Activated T-cell treated with anti-CD3 and anti-CD28 coated beads, Interleukin-2, amount 50 U/mL, for 72 hours (primary cell): Measurements from ENCODE around the gene OGFR. TPM values are rescaled to one million over a fixed set of nuclear protein-coding genes. Genes with fewer than 3 reads are reported as not detected.

ENCODE experiments used
- ATAC-seq, 2 donors: fragments of 150-1000 bp; cut with Tn5 transposase; replicated peaks in 1 of 2; 2 replicates each; pipeline ENCODE4 v1.10.0; 2021; ENCODE audit warnings: moderate library complexity in 2 of 2, mild to moderate bottlenecking in 1 of 2
- DNase-seq, 2 donors: peaks; one replicate each; pipeline ENCODE4 v3.0.0; 2021 to 2022; ENCODE audit warnings: mixed read lengths in 1 of 2
- H3K27ac Mint-ChIP-seq: one replicate; pipeline ENCODE4 v1.8.0; 2022; ENCODE audit warnings: mild to moderate bottlenecking, moderate library complexity, mixed read lengths
- H3K27me3 Mint-ChIP-seq: one replicate; pipeline ENCODE4 v1.8.0; 2022; ENCODE audit warnings: low read depth, mixed read lengths
- H3K36me3 Mint-ChIP-seq, 2 donors: one replicate each; pipeline ENCODE4 v1.8.0; 2022; ENCODE audit warnings: mixed read lengths in 2 of 2, mild to moderate bottlenecking in 1 of 2; ENCODE audit not compliant: insufficient read depth in 2 of 2
- H3K4me1 Mint-ChIP-seq: one replicate; pipeline ENCODE4 v1.8.0; 2022; ENCODE audit warnings: low read depth, mixed read lengths
- H3K4me3 Mint-ChIP-seq, 2 donors: one replicate each; pipeline ENCODE4 v1.8.0; 2022; ENCODE audit warnings: mild to moderate bottlenecking in 2 of 2, mixed read lengths in 2 of 2, moderate library complexity in 2 of 2
- H3K9me3 Mint-ChIP-seq, 2 donors: one replicate each; pipeline ENCODE4 v1.8.0; 2022; ENCODE audit warnings: mixed read lengths in 2 of 2
- total RNA-seq, 2 donors: library from RNA; stranded (reverse); gene quantifications; one replicate each; pipeline ENCODE4 v1.2.3, GENCODE V29; 2022

Gene OGFR
- total RNA-seq, 2 donors from 2014 or later, result 42.9 to 44.9 TPM

- Mint-ChIP-seq H3K9me3 (no peaks in the 10 kb centered on the region), H3K4me3 (no peak overlapping the region), H3K27me3 (no peaks in the 10 kb centered on the region), H3K27ac (no peak overlapping the region), H3K36me3 (no peaks in the 10 kb centered on the region), H3K4me1 (no peaks in the 10 kb centered on the region)
- no peak for ATAC-seq
- no peak for DNase-seq
Observed at GRCh38 chr20:62765021-62765420, 39.6 kb upstream of the OGFR start.

- H3K4me1 Mint-ChIP-seq, result no peaks in the 10 kb centered on the region
- ATAC-seq (no peak), DNase-seq (no peak)
- H3K4me3 Mint-ChIP-seq, result no peak overlapping the region
- H3K27me3 Mint-ChIP-seq, result no peaks in the 10 kb centered on the region
- H3K27ac Mint-ChIP-seq, result no peak overlapping the region
- H3K36me3 Mint-ChIP-seq, result no peaks in the 10 kb centered on the region
- H3K9me3 Mint-ChIP-seq, result no peaks in the 10 kb centered on the region
Observed at GRCh38 chr20:62765432-62766070, 39.1 kb upstream of the OGFR start.

GRCh38 chr20:62766071-62766450 is 38.6 kb upstream of the OGFR start:
- Mint-ChIP-seq H3K4me3 (no peak overlapping the region), H3K27ac (no peak overlapping the region), H3K4me1 (no peaks in the 10 kb centered on the region), H3K9me3 (no peaks in the 10 kb centered on the region), H3K36me3 (no peaks in the 10 kb centered on the region), H3K27me3 (no peaks in the 10 kb centered on the region)
- DNase-seq, result no peak
- no peak for ATAC-seq

GRCh38 chr20:62766716-62767115 is 37.9 kb upstream of the OGFR start:
- H3K27ac Mint-ChIP-seq, result no peak overlapping the region
- H3K9me3 Mint-ChIP-seq, result no peaks in the 10 kb centered on the region
- ATAC-seq (no peak), DNase-seq (no peak)
- H3K36me3 Mint-ChIP-seq, result no peaks in the 10 kb centered on the region
- no peaks in the 10 kb centered on the region for H3K4me1 Mint-ChIP-seq
- no peak overlapping the region for H3K4me3 Mint-ChIP-seq
- H3K27me3 Mint-ChIP-seq, result no peaks in the 10 kb centered on the region

- no peak overlapping the region for H3K4me3 Mint-ChIP-seq
- no peaks in the 10 kb centered on the region for H3K36me3 Mint-ChIP-seq
- no peak overlapping the region for H3K27ac Mint-ChIP-seq
- H3K27me3 Mint-ChIP-seq, result no peaks in the 10 kb centered on the region
- H3K9me3 Mint-ChIP-seq, result no peaks in the 10 kb centered on the region
- DNase-seq (no peak), ATAC-seq (no peak)
- peaks cover 5% of the 10 kb centered on the region for H3K4me1 Mint-ChIP-seq
Observed at GRCh38 chr20:62768234-62768546, 36.4 kb upstream of the OGFR start.

- Mint-ChIP-seq H3K4me3 (no peak overlapping the region), H3K9me3 (no peaks in the 10 kb centered on the region), H3K27me3 (no peaks in the 10 kb centered on the region), H3K36me3 (no peaks in the 10 kb centered on the region), H3K4me1 (peaks cover 8% of the 10 kb centered on the region), H3K27ac (no peak overlapping the region)
- no peak for ATAC-seq
- DNase-seq, result no peak
Observed at GRCh38 chr20:62768551-62769287, 35.9 kb upstream of the OGFR start.

- H3K27ac Mint-ChIP-seq, result no peak overlapping the region
- ATAC-seq (no peak), DNase-seq (no peak)
- H3K9me3 Mint-ChIP-seq, result no peaks in the 10 kb centered on the region
- H3K27me3 Mint-ChIP-seq, result no peaks in the 10 kb centered on the region
- no peak overlapping the region for H3K4me3 Mint-ChIP-seq
- peaks cover 14% of the 10 kb centered on the region for H3K4me1 Mint-ChIP-seq
- no peaks in the 10 kb centered on the region for H3K36me3 Mint-ChIP-seq
Observed at GRCh38 chr20:62769346-62770071, 35.1 kb upstream of the OGFR start.

GRCh38 chr20:62770111-62770910 is 34.3 kb upstream of the OGFR start:
- Mint-ChIP-seq H3K4me3 (no peak overlapping the region), H3K27ac (no peak overlapping the region), H3K4me1 (peaks cover 22% of the 10 kb centered on the region), H3K27me3 (no peaks in the 10 kb centered on the region), H3K36me3 (no peaks in the 10 kb centered on the region), H3K9me3 (no peaks in the 10 kb centered on the region)
- ATAC-seq (no peak), DNase-seq (no peak)

- no peak overlapping the region for H3K4me3 Mint-ChIP-seq
- ATAC-seq, result no peak
- no peak overlapping the region for H3K27ac Mint-ChIP-seq
- no peak for DNase-seq
- no peaks in the 10 kb centered on the region for H3K36me3 Mint-ChIP-seq
- peaks cover 28% of the 10 kb centered on the region for H3K4me1 Mint-ChIP-seq
- no peaks in the 10 kb centered on the region for H3K27me3 Mint-ChIP-seq
- H3K9me3 Mint-ChIP-seq, result no peaks in the 10 kb centered on the region
Observed at GRCh38 chr20:62770916-62771315, 33.7 kb upstream of the OGFR start.

- Mint-ChIP-seq H3K4me3 (no peak overlapping the region), H3K27ac (no peak overlapping the region), H3K9me3 (no peaks in the 10 kb centered on the region), H3K4me1 (peaks cover 34% of the 10 kb centered on the region), H3K27me3 (no peaks in the 10 kb centered on the region), H3K36me3 (no peaks in the 10 kb centered on the region)
- no peak for ATAC-seq
- no peak for DNase-seq
Observed at GRCh38 chr20:62771396-62772102, 33.1 kb upstream of the OGFR start.

- Mint-ChIP-seq H3K4me3 (no peak overlapping the region), H3K4me1 (peaks cover 40% of the 10 kb centered on the region)
Observed at GRCh38 chr20:62772103-62772611, 32.5 kb upstream of the OGFR start.

GRCh38 chr20:62772619-62772989 is 32.0 kb upstream of the OGFR start:
- no peaks in the 10 kb centered on the region for H3K27me3 Mint-ChIP-seq
- DNase-seq (no peak), ATAC-seq (no peak)
- H3K4me3 Mint-ChIP-seq, result no peak overlapping the region
- peaks cover 43% of the 10 kb centered on the region for H3K4me1 Mint-ChIP-seq
- H3K27ac Mint-ChIP-seq, result no peak overlapping the region
- no peaks in the 10 kb centered on the region for H3K36me3 Mint-ChIP-seq
- H3K9me3 Mint-ChIP-seq, result peaks cover 0 to 3% of the 10 kb centered on the region in 2 donors

More at GRCh38 chr20:62772103-62772611, 32.5 kb upstream of the OGFR start:
- H3K27ac Mint-ChIP-seq, result no peak overlapping the region
- ATAC-seq (no peak), DNase-seq (no peak)
- no peaks in the 10 kb centered on the region for H3K27me3 Mint-ChIP-seq
- no peaks in the 10 kb centered on the region for H3K36me3 Mint-ChIP-seq
- peaks cover 0 to 3% of the 10 kb centered on the region in 2 donors for H3K9me3 Mint-ChIP-seq
